Endothelial cell (in vitro differentiated cells): ENCODE data around the gene SLC35F6. TPM values are rescaled to one million over a fixed set of nuclear protein-coding genes. Genes with fewer than 3 reads are reported as not detected.

Experiments
- DNase-seq: peaks from one replicate; pipeline ENCODE4 v3.0.0; 2021; ENCODE audit warnings: low spot score
- H3K27ac Mint-ChIP-seq: one replicate; pipeline ENCODE4 v1.8.0; 2021; ENCODE audit warnings: mixed read lengths, inconsistent platforms; ENCODE audit not compliant: unreplicated experiment
- H3K27me3 Mint-ChIP-seq: one replicate; pipeline ENCODE4 v1.8.0; 2021; ENCODE audit warnings: mild to moderate bottlenecking, moderate library complexity, mixed read lengths, inconsistent platforms; ENCODE audit not compliant: unreplicated experiment
- H3K36me3 Mint-ChIP-seq: one replicate; pipeline ENCODE4 v1.8.0; 2021; ENCODE audit warnings: mild to moderate bottlenecking, low read depth, mixed read lengths, inconsistent platforms; ENCODE audit not compliant: unreplicated experiment
- H3K4me1 Mint-ChIP-seq: one replicate; pipeline ENCODE4 v1.8.0; 2021; ENCODE audit warnings: mild to moderate bottlenecking, mixed read lengths, inconsistent platforms; ENCODE audit not compliant: unreplicated experiment
- H3K4me3 Mint-ChIP-seq: one replicate; pipeline ENCODE4 v1.8.0; 2021; ENCODE audit warnings: mild to moderate bottlenecking, mixed read lengths, inconsistent platforms; ENCODE audit not compliant: unreplicated experiment
- H3K9me3 Mint-ChIP-seq: one replicate; pipeline ENCODE4 v1.8.0; 2021; ENCODE audit warnings: mixed read lengths, inconsistent platforms; ENCODE audit not compliant: unreplicated experiment
- CTCF ChIP-seq: fragments of 200-600 bp; sonication (generic); IDR thresholded peaks from one replicate; pipeline ENCODE4 v1.5.0; 2021; ENCODE audit warnings: antibody characterized with exemption; ENCODE audit not compliant: unreplicated experiment
- total RNA-seq: library from RNA; stranded (reverse); fragmentation: NEBNext Ultra II Directional; extraction: Animal tissue kit (Norgen Biotek cat#: 25700); gene quantifications from one replicate; pipeline ENCODE4 v1.2.1, GENCODE V29; 2021; ENCODE audit not compliant: unreplicated experiment

The SLC35F6 gene
- total RNA-seq, 1 donor from 2014 or later: 23.8 TPM

- Mint-ChIP-seq H3K36me3 (no peaks in the 10 kb centered on the region), H3K27me3 (peaks cover 9% of the 10 kb centered on the region), H3K27ac (no peak overlapping the region), H3K9me3 (no peaks in the 10 kb centered on the region), H3K4me3 (no peak overlapping the region), H3K4me1 (peaks cover 3% of the 10 kb centered on the region)
- no peak for TF ChIP-seq CTCF
- no peak for DNase-seq
Measured at GRCh38 chr2:26731714-26732113, 32.4 kb upstream of the SLC35F6 start.

GRCh38 chr2:26732446-26732845 is 31.6 kb upstream of the SLC35F6 start:
- no peak overlapping the region for H3K27ac Mint-ChIP-seq
- no peaks in the 10 kb centered on the region for H3K36me3 Mint-ChIP-seq
- DNase-seq: no peak
- TF ChIP-seq CTCF: no peak
- peaks cover 9% of the 10 kb centered on the region for H3K27me3 Mint-ChIP-seq
- peaks cover 6% of the 10 kb centered on the region for H3K4me1 Mint-ChIP-seq
- no peak overlapping the region for H3K4me3 Mint-ChIP-seq
- H3K9me3 Mint-ChIP-seq: no peaks in the 10 kb centered on the region

- H3K27ac Mint-ChIP-seq: no peak overlapping the region
- H3K36me3 Mint-ChIP-seq: no peaks in the 10 kb centered on the region
- peaks cover 9% of the 10 kb centered on the region for H3K27me3 Mint-ChIP-seq
- no peak for DNase-seq
- no peak for TF ChIP-seq CTCF
- H3K4me3 Mint-ChIP-seq: no peak overlapping the region
- H3K4me1 Mint-ChIP-seq: peaks cover 6% of the 10 kb centered on the region
- H3K9me3 Mint-ChIP-seq: no peaks in the 10 kb centered on the region
Measured at GRCh38 chr2:26733413-26733812, 30.7 kb upstream of the SLC35F6 start.

GRCh38 chr2:26735097-26735496 is 29.0 kb upstream of the SLC35F6 start:
- Mint-ChIP-seq H3K27ac (no peak overlapping the region), H3K4me3 (no peak overlapping the region), H3K9me3 (no peaks in the 10 kb centered on the region), H3K27me3 (peaks cover 9% of the 10 kb centered on the region), H3K4me1 (peaks cover 6% of the 10 kb centered on the region), H3K36me3 (no peaks in the 10 kb centered on the region)
- no peak for DNase-seq
- TF ChIP-seq CTCF: no peak

- H3K27ac Mint-ChIP-seq: no peak overlapping the region
- H3K9me3 Mint-ChIP-seq: no peaks in the 10 kb centered on the region
- no peak for TF ChIP-seq CTCF
- H3K36me3 Mint-ChIP-seq: no peaks in the 10 kb centered on the region
- DNase-seq: no peak
- no peak overlapping the region for H3K4me3 Mint-ChIP-seq
- peaks cover 6% of the 10 kb centered on the region for H3K4me1 Mint-ChIP-seq
- H3K27me3 Mint-ChIP-seq: peaks cover 8% of the 10 kb centered on the region
Measured at GRCh38 chr2:26735883-26736588, 28.0 kb upstream of the SLC35F6 start.
